NB4 (cell line): ENCODE results near the gene PIK3C2G.

Source experiments
- POLR2A ChIP-seq: IDR thresholded peaks from 2 replicates; pipeline ENCODE4 v1.6.1; 2011; ENCODE audit warnings: mild to moderate bottlenecking; ENCODE audit not compliant: insufficient read length; ENCODE audit errors: extremely low read depth
- TF ChIP-seq, protein P1 (sequence below): IDR thresholded peaks from one replicate; pipeline ENCODE4 v1.5.1; 2012; ENCODE audit warnings: low read depth, low read length
- TF ChIP-seq, protein P2 (sequence below): IDR thresholded peaks from 2 replicates; pipeline ENCODE4 v1.6.1; 2011; ENCODE audit warnings: low read depth, low read length

DNA sequence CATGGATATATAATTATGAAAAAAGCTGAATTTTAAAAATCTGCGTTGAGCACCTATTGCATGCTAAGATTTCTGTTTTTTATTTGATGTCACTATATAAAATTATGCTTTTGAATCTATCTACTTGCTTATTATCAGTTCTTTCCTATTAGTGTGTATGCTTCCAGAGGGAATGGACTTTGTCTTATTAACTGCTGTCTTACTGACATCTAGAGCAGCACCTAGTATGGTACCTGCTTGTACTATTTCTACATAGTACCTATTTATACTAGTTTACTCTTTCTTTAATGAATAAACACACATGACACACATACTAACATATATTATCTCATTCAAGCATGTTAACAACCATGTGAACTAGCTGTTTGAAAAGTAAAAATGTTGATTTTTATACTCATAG is 38.6 kb upstream of the PIK3C2G start:
- TF ChIP-seq, protein P1, sequence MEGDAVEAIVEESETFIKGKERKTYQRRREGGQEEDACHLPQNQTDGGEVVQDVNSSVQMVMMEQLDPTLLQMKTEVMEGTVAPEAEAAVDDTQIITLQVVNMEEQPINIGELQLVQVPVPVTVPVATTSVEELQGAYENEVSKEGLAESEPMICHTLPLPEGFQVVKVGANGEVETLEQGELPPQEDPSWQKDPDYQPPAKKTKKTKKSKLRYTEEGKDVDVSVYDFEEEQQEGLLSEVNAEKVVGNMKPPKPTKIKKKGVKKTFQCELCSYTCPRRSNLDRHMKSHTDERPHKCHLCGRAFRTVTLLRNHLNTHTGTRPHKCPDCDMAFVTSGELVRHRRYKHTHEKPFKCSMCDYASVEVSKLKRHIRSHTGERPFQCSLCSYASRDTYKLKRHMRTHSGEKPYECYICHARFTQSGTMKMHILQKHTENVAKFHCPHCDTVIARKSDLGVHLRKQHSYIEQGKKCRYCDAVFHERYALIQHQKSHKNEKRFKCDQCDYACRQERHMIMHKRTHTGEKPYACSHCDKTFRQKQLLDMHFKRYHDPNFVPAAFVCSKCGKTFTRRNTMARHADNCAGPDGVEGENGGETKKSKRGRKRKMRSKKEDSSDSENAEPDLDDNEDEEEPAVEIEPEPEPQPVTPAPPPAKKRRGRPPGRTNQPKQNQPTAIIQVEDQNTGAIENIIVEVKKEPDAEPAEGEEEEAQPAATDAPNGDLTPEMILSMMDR: no peak
- TF ChIP-seq, protein P2, sequence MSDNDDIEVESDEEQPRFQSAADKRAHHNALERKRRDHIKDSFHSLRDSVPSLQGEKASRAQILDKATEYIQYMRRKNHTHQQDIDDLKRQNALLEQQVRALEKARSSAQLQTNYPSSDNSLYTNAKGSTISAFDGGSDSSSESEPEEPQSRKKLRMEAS: no peak
- TF ChIP-seq POLR2A: no peak
